Large intestine (tissue), 3 donors: ENCODE measurements around the gene PRPF6. TPM values are rescaled to one million over a fixed set of nuclear protein-coding genes. Genes with fewer than 3 reads are reported as not detected.

ENCODE experiments used
- DNase-seq, 2 donors: peaks; one replicate each; pipeline versions ENCODE4 v3.0.0 to v3.0.0-alpha.2; 2013
- H3K27ac ChIP-seq: one replicate; pipeline ENCODE4 v1.5.1; 2013; ENCODE audit warnings: low read length
- H3K27me3 ChIP-seq: 2 replicates; pipeline ENCODE4 v1.6.1; 2013; ENCODE audit warnings: low read length; ENCODE audit not compliant: control insufficient read depth, insufficient read depth
- H3K36me3 ChIP-seq: 2 replicates; pipeline ENCODE4 v1.6.1; 2013; ENCODE audit warnings: low read length; ENCODE audit not compliant: control insufficient read depth, insufficient read depth
- H3K4me1 ChIP-seq: one replicate; pipeline ENCODE4 v1.6.1; 2013; ENCODE audit warnings: low read length; ENCODE audit not compliant: control insufficient read depth, insufficient read depth
- H3K4me3 ChIP-seq: one replicate; pipeline ENCODE4 v1.5.1; 2013; ENCODE audit warnings: low read length
- H3K9me3 ChIP-seq: one replicate; pipeline ENCODE4 v1.6.1; 2013; ENCODE audit warnings: mild to moderate bottlenecking, low read depth, low read length, moderate library complexity; ENCODE audit not compliant: control insufficient read depth
- WGBS: methylation state at CpG from one replicate; pipeline ENCODE4 v1.1.5; 2013; ENCODE audit warnings: low lambda C conversion rate; ENCODE audit not compliant: insufficient coverage; 5-methylcytosine and 5-hydroxymethylcytosine counted together
- polyA plus RNA-seq: library from polyadenylated mRNA; unstranded; fragments of 120-200 nt; gene quantifications from one replicate; pipeline ENCODE4 v1.2.1, GENCODE V29; 2013

PRPF6 gene
- polyA plus RNA-seq, 1 donor: 59.7 TPM

GRCh38 chr20:64069209-64069613, 88.3 kb downstream of the PRPF6 start:
- Histone ChIP-seq H3K4me1 (peaks cover 14% of the 10 kb centered on the region), H3K27me3 (no peaks in the 10 kb centered on the region), H3K27ac (no peak overlapping the region), H3K9me3 (no peaks in the 10 kb centered on the region), H3K36me3 (no peaks in the 10 kb centered on the region), H3K4me3 (no peak overlapping the region)
- WGBS: no CpG with 5 or more reads among the region's 20 CpGs
- DNase-seq: no peak

- Histone ChIP-seq H3K4me1 (peaks cover 14% of the 10 kb centered on the region), H3K27me3 (no peaks in the 10 kb centered on the region), H3K9me3 (no peaks in the 10 kb centered on the region), H3K36me3 (no peaks in the 10 kb centered on the region), H3K4me3 (no peak overlapping the region), H3K27ac (no peak overlapping the region)
- no CpG with 5 or more reads among the region's 14 CpGs for WGBS
- no peak for DNase-seq
Observed at GRCh38 chr20:64069614-64070243, 88.8 kb downstream of the PRPF6 start.

DNA sequence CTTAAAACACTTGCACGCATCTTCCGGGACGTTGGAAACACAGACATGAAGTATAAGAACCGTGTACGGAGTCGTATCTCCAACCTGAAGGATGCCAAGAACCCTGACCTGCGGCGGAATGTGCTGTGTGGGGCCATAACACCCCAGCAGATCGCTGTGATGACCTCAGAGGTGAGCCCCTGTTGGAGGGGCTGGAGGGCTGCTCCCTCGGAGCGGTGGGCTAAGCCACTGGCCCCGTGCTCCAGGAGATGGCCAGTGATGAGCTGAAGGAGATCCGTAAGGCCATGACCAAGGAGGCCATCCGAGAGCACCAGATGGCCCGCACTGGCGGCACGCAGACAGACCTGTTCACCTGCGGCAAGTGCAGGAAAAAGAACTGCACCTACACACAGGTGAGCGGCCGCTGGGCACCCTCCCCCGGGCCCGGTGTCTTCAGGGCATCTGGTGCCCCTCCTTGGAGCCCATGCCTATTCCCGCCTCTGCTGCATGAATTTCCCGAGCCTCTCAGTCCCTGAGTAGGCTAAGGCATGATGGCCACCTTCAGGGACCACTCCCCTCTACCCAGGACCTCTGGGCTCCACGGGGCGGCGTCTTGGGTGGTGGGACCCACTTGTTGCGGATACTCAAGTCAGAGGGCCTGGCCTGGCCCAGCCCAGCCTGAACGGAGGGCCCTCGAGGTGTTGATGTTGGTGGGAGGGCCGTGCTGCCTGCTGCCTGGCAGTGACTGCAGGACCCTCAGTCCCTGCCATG, 89.5 kb downstream of the PRPF6 start:
- no peak for DNase-seq
- H3K36me3 ChIP-seq: no peaks in the 10 kb centered on the region
- WGBS: no CpG with 5 or more reads among the region's 31 CpGs

GRCh38 chr20:64071341-64072332, 90.7 kb downstream of the PRPF6 start:
- no CpG with 5 or more reads among the region's 30 CpGs for WGBS

More for the DNA sequence above, 89.5 kb downstream of the PRPF6 start:
- no peaks in the 10 kb centered on the region for H3K27me3 ChIP-seq
- no peak overlapping the region for H3K4me3 ChIP-seq
- no peaks in the 10 kb centered on the region for H3K9me3 ChIP-seq
- H3K27ac ChIP-seq: no peak overlapping the region
- peaks cover 9% of the 10 kb centered on the region for H3K4me1 ChIP-seq

GRCh38 chr20:64072498-64073063, 91.6 kb downstream of the PRPF6 start:
- no peak for DNase-seq
- H3K9me3 ChIP-seq: no peaks in the 10 kb centered on the region
- no peaks in the 10 kb centered on the region for H3K27me3 ChIP-seq
- no peaks in the 10 kb centered on the region for H3K36me3 ChIP-seq
- H3K27ac ChIP-seq: no peak overlapping the region
- no peak overlapping the region for H3K4me3 ChIP-seq
- H3K4me1 ChIP-seq: no peaks in the 10 kb centered on the region
- whole genome bisulfite sequencing: no CpG with 5 or more reads among the region's 14 CpGs

More at GRCh38 chr20:64071341-64072332, 90.7 kb downstream of the PRPF6 start:
- H3K27me3 ChIP-seq: no peaks in the 10 kb centered on the region
- H3K9me3 ChIP-seq: no peaks in the 10 kb centered on the region
- no peaks in the 10 kb centered on the region for H3K36me3 ChIP-seq
- H3K27ac ChIP-seq: no peak overlapping the region
- no peaks in the 10 kb centered on the region for H3K4me1 ChIP-seq
- no peak overlapping the region for H3K4me3 ChIP-seq
- DNase-seq: no peak

DNA sequence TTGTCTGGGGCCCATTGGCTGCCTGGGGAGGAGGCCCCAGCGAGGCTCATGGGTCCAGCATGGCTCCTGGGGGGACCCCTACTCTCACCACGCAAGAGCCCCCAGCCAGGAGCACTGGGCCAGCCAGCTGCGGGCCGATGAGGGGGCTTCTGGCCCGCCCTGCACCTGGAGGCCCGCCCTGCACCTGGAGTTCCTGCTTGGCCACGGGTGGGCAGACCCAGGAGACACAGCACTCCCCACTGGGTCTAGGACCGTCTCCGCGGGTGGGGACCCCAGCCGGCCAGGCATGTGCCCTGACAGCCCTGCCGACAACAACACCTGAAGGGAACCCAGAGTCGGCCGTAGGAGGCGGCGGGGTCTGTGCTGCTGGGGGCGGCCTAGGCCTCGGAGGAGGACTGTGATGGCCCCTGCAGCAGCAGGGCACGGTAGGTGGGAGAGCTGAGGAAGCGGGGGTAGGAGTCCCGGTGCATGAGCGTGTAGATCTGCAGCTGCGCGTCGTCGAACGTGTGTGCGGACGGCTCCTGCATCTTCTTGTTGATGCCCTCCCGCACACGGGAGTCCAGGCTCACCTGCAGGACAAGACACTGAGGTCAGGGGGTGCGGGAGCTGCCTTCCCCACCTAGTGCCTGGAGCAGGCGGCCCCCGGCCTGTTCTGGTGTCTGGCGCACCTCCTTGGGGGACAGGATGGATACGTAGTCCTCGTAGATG, 92.7 kb downstream of the PRPF6 start:
- peaks cover 6% of the 10 kb centered on the region for H3K27me3 ChIP-seq
- H3K4me1 ChIP-seq: peaks cover 6% of the 10 kb centered on the region
- H3K36me3 ChIP-seq: no peaks in the 10 kb centered on the region
- H3K27ac ChIP-seq: no peak overlapping the region
- H3K4me3 ChIP-seq: no peak overlapping the region
- no peak for DNase-seq
- H3K9me3 ChIP-seq: no peaks in the 10 kb centered on the region
- no CpG with 5 or more reads among the region's 37 CpGs for WGBS

DNA sequence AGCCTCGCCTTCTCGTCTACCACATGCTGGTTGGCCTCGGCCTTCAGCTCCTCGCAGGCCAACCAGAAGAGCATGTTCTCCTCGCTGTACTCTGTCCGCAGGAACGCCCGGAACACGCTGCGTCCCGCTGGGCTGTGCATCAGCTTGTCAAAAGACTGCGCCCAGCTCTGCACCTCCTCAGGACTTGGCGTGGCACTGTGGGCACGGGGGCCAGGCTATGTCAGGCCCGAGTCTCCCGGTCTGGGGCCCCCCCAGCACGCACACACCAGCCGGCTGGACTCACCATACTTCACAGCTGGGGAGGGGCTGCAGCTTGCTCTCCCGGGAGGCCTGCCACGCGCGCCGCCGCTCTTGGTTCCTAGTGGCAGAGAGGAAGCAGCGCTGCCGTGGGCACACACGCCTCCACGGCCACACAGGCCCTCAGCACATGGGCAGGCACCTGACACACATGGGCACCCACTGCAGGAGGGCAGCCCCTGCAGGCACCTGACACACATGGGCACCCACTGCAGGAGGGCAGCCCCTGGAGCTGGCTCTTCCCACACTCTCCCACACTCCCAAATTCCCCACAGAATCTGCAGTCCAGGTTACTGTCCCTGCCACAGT, 93.4 kb downstream of the PRPF6 start:
- H3K9me3 ChIP-seq: no peaks in the 10 kb centered on the region
- no peak overlapping the region for H3K27ac ChIP-seq
- DNase-seq: no peak
- no peak overlapping the region for H3K4me3 ChIP-seq
- no CpG with 5 or more reads among the region's 28 CpGs for WGBS
- H3K4me1 ChIP-seq: peaks cover 12% of the 10 kb centered on the region
- H3K27me3 ChIP-seq: peaks cover 12% of the 10 kb centered on the region
- H3K36me3 ChIP-seq: no peaks in the 10 kb centered on the region

DNA sequence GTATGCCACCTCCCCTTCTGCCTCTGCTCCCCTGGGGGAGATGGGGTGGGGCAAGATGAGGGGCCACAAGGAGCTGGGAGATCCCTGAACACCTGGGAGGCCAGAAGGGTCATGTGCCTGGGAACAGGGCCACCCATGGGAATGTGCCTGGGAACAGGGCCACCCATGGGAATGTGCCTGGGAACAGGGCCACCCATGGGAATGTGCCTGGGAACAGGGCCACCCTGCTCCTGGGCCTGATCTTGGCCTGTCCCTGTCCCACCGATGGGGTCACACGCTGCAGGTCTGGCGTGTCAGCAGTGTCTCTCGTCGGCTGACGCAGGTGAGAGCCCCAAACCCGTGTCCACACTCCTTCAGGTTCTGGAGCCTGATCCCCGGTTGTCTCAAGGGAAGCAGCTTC, 94.0 kb downstream of the PRPF6 start:
- DNase-seq: no peak
- H3K4me1 ChIP-seq: peaks cover 14% of the 10 kb centered on the region
- H3K27ac ChIP-seq: no peak overlapping the region
- H3K27me3 ChIP-seq: peaks cover 15% of the 10 kb centered on the region
- no CpG with 5 or more reads among the region's 8 CpGs for WGBS
- no peak overlapping the region for H3K4me3 ChIP-seq
- no peaks in the 10 kb centered on the region for H3K9me3 ChIP-seq
- H3K36me3 ChIP-seq: no peaks in the 10 kb centered on the region

GRCh38 chr20:64075556-64075955, 94.6 kb downstream of the PRPF6 start:
- H3K4me3 ChIP-seq: no peak overlapping the region
- H3K9me3 ChIP-seq: no peaks in the 10 kb centered on the region
- DNase-seq: no peak
- no peak overlapping the region for H3K27ac ChIP-seq
- no peaks in the 10 kb centered on the region for H3K36me3 ChIP-seq
- peaks cover 14% of the 10 kb centered on the region for H3K4me1 ChIP-seq
- WGBS: 100% methylated on average over 1 of the region's 12 CpGs
- peaks cover 21% of the 10 kb centered on the region for H3K27me3 ChIP-seq
